HepG2 (cell line): Measurements from ENCODE around the gene EMILIN1. TPM values are rescaled to one million over a fixed set of nuclear protein-coding genes. Genes with fewer than 3 reads are reported as not detected.

ENCODE experiments used
- ARNTL ChIP-seq: sonication (generic); formaldehyde crosslinking; IDR thresholded peaks from 2 replicates; pipeline ENCODE4 v1.4.0; 2020; ENCODE audit warnings: mild to moderate bottlenecking, missing genetic modification reagents
- BRCA1 ChIP-seq: sonication (generic); formaldehyde crosslinking; IDR thresholded peaks from 2 replicates; pipeline ENCODE4 v1.4.0; 2020; ENCODE audit warnings: missing genetic modification reagents
- E2F2 ChIP-seq: sonication (generic); formaldehyde crosslinking; IDR thresholded peaks from 2 replicates; pipeline ENCODE4 v1.4.0; 2020; ENCODE audit warnings: missing genetic modification reagents, borderline replicate concordance
- FOXK1 ChIP-seq: sonication (generic); formaldehyde crosslinking; IDR thresholded peaks from 2 replicates; pipeline ENCODE4 v1.4.0; 2020; ENCODE audit warnings: low read depth, missing genetic modification reagents, borderline replicate concordance
- KMT2A ChIP-seq: sonication (generic); formaldehyde crosslinking; IDR thresholded peaks from 2 replicates; pipeline ENCODE4 v1.4.0; 2020; ENCODE audit warnings: missing genetic modification reagents
- NFIB ChIP-seq: sonication (generic); formaldehyde crosslinking; IDR thresholded peaks from 2 replicates; pipeline ENCODE4 v1.9.0; 2021; ENCODE audit warnings: missing genetic modification reagents, mild to moderate bottlenecking, borderline replicate concordance
- RFX3 ChIP-seq: IDR thresholded peaks from 2 replicates; pipeline ENCODE4 v1.6.1; 2016; ENCODE audit warnings: missing biosample characterization, missing genetic modification reagents
- SRF ChIP-seq: IDR thresholded peaks from 2 replicates; pipeline ENCODE4 v1.6.1; 2011; ENCODE audit warnings: mild to moderate bottlenecking, low read depth, low read length, moderate library complexity
- SRSF4 ChIP-seq: fragments of 200-400 bp; formaldehyde crosslinking; IDR thresholded peaks from one replicate; pipeline ENCODE4 v1.6.1; 2018; ENCODE audit warnings: mild to moderate bottlenecking, low read depth, low read length, moderate library complexity; ENCODE audit not compliant: poor library complexity, severe bottlenecking
- TEAD3 ChIP-seq: optimal IDR thresholded peaks from 2 replicates; pipeline ENCODE3; 2016; ENCODE audit warnings: borderline replicate concordance
- TERF1 ChIP-seq: sonication (generic); formaldehyde crosslinking; IDR thresholded peaks from 2 replicates; pipeline ENCODE4 v1.8.0; 2022; ENCODE audit warnings: mild to moderate bottlenecking, missing genetic modification reagents, moderate library complexity
- ZFP37 ChIP-seq: sonication (generic); formaldehyde crosslinking; IDR thresholded peaks from 2 replicates; pipeline ENCODE4 v1.4.0; 2020; ENCODE audit warnings: missing genetic modification reagents, borderline replicate concordance
- ZNF121 ChIP-seq: sonication (generic); formaldehyde crosslinking; IDR thresholded peaks from 2 replicates; pipeline ENCODE4 v1.5.0; 2020; ENCODE audit warnings: mild to moderate bottlenecking, missing genetic modification reagents
- ZNF142 ChIP-seq: sonication (generic); formaldehyde crosslinking; IDR thresholded peaks from 2 replicates; pipeline ENCODE4 v1.4.0; 2020; ENCODE audit warnings: missing genetic modification reagents
- ZNF33A ChIP-seq: sonication (generic); formaldehyde crosslinking; IDR thresholded peaks from 2 replicates; pipeline ENCODE4 v1.5.1; 2020; ENCODE audit warnings: missing genetic modification reagents, mild to moderate bottlenecking, moderate library complexity, borderline replicate concordance
- ZNF496 ChIP-seq: sonication (generic); formaldehyde crosslinking; IDR thresholded peaks from 2 replicates; pipeline ENCODE4 v1.8.1; 2023; ENCODE audit warnings: mild to moderate bottlenecking, moderate library complexity, missing genetic modification reagents; ENCODE audit not compliant: insufficient replicate concordance
- ZNF556 ChIP-seq: sonication (generic); formaldehyde crosslinking; IDR thresholded peaks from 2 replicates; pipeline ENCODE4 v1.4.0; 2020; ENCODE audit warnings: mild to moderate bottlenecking, missing genetic modification reagents, borderline replicate concordance
- ZNF652 ChIP-seq: IDR thresholded peaks from 2 replicates; pipeline ENCODE4 v1.6.1; 2016; ENCODE audit warnings: low read depth, borderline replicate concordance
- ZNF704 ChIP-seq: sonication (generic); formaldehyde crosslinking; IDR thresholded peaks from 2 replicates; pipeline ENCODE4 v1.8.1; 2023; ENCODE audit warnings: mild to moderate bottlenecking, inconsistent platforms, moderate library complexity, missing genetic modification reagents, borderline replicate concordance
- ZSCAN9 ChIP-seq: IDR thresholded peaks from 2 replicates; pipeline ENCODE4 v1.6.1; 2016; ENCODE audit warnings: borderline replicate concordance
- polyA plus RNA-seq, 8 experiments: library from polyadenylated mRNA; depleted of rRNA in 3 of 8; stranded (reverse) in 7 of 8; unstranded in 1 of 8; fragments of >200 nt; fragmentation: Illumina TruSeq in 4 of 8; extraction: Trizol in 4 of 8; gene quantifications; 2 replicates each; pipeline versions ENCODE4 v1.2.1 to v1.2.3, GENCODE V29; 2011 to 2016; ENCODE audit warnings: low read depth in 4 of 8, missing spikeins in 1 of 8, mixed read lengths in 1 of 8; ENCODE audit not compliant: insufficient read depth in 1 of 8
- total RNA-seq, 5 experiments: library from RNA; depleted of rRNA; stranded (reverse); fragments of >200 nt; fragmentation: Illumina TruSeq; extraction: Trizol; gene quantifications; 2 replicates each; pipeline ENCODE4 v1.2.3, GENCODE V29; 2016; ENCODE audit warnings: low read depth in 1 of 5

EMILIN1 gene
- total and polyA plus RNA-seq, 2 of the 13 experiments (the other 11 are each of a cell fraction or from before 2014, with no cell fraction given): 8.1 to 9.7 TPM

GRCh38 chr2:27071277-27071989 is 7.0 kb upstream of the EMILIN1 start, which contains the start of gene OST4 (continued):
- TF ChIP-seq E2F2 (CRISPR knock-in tag) (no peak; the same call in 1 of the 2 replicates), TERF1 (CRISPR knock-in tag) (no peak), ZNF704 (CRISPR knock-in tag) (no peak; the same call in 1 of the 2 replicates), SRSF4 (no peak), ZNF652 (no peak), ZSCAN9 (CRISPR knock-in tag) (peak; percentile 54), KMT2A (CRISPR knock-in tag) (peak; percentile 93), TEAD3 (peak; percentile 22), ZNF142 (CRISPR knock-in tag) (no peak), BRCA1 (no peak), RFX3 (CRISPR knock-in tag) (no peak), ZNF121 (CRISPR knock-in tag) (no peak), ARNTL (CRISPR knock-in tag) (no peak), NFIB (CRISPR knock-in tag) (no peak), ZNF33A (CRISPR knock-in tag) (no peak), ZNF496 (CRISPR knock-in tag) (no peak), FOXK1 (CRISPR knock-in tag) (peak; percentile 63; the same call in 1 of the 2 replicates), SRF (peak; percentile 28; the same call in 1 of the 2 replicates), ZNF556 (CRISPR knock-in tag) (no peak; the same call in 1 of the 2 replicates), ZFP37 (CRISPR knock-in tag) (no peak)
